ENCODE measurements around the gene PRR20B. TPM values are rescaled to one million over a fixed set of nuclear protein-coding genes. Genes with fewer than 3 reads are reported as not detected.

The PRR20B gene
- total and polyA plus RNA-seq, 2 of the 4 experiments (the other 2 are of a cell fraction) = not detected

- H3K18ac ChIP-seq (ENCODE audit: low read depth, low read length) = no peak overlapping the region
- in situ Hi-C loops (cut with MboI; ENCODE audit: low sequenced_read_pairs) (no loop called here), dilution Hi-C loops (cut with HindIII; ENCODE audit: low sequenced_read_pairs, unreplicated experiment) (no loop called here), intact Hi-C loops (cut with micrococcal nuclease) (no loop called here)
- H3K4me2 ChIP-seq (ENCODE audit: low read depth, low read length) = no peak overlapping the region
- no peak overlapping the region for H3K27ac ChIP-seq (ENCODE audit: insufficient read depth, low read length)
- no peak overlapping the region for H2BK15ac ChIP-seq (ENCODE audit: low read depth, low read length)
- no peak overlapping the region for H3K9ac ChIP-seq (ENCODE audit: low read depth, low read length)
- CTCF ChIA-PET = no interaction called here
- DNase-seq (no peak), ATAC-seq (ENCODE audit: low read depth) (no peak)
- H3K56ac ChIP-seq (ENCODE audit: extremely low read depth, insufficient read depth, low read length) = no peak overlapping the region
- no peak for TF ChIP-seq FOS (IDR thresholded peaks at IDR 0.05; ENCODE audit: low read depth, low read length)
- no peak for TF ChIP-seq POLR2A (IDR thresholded peaks at IDR 0.05; ENCODE audit: low read depth, low read length)
- TF ChIP-seq CEBPB (IDR thresholded peaks at IDR 0.05; ENCODE audit: low read depth, low read length) = no peak
- no peak for TF ChIP-seq RAD21 (IDR thresholded peaks at IDR 0.05; ENCODE audit: low read length)
- TF ChIP-seq SMC3 (IDR thresholded peaks at IDR 0.05; ENCODE audit: low read depth, low read length) = no peak
- no peak for TF ChIP-seq BHLHE40 (IDR thresholded peaks at IDR 0.05; ENCODE audit: low read depth, low read length)
- TF ChIP-seq MXI1 (IDR thresholded peaks at IDR 0.05; ENCODE audit: borderline replicate concordance, low read depth, low read length) = no peak
- no peak for TF ChIP-seq CHD1 (IDR thresholded peaks at IDR 0.05; ENCODE audit: low read depth, low read length)
- TF ChIP-seq RFX5 (IDR thresholded peaks at IDR 0.05; ENCODE audit: low read depth, low read length) = no peak
- no peak for TF ChIP-seq USF2 (IDR thresholded peaks at IDR 0.05; ENCODE audit: low read depth, low read length)
- no peak for TF ChIP-seq MAZ (IDR thresholded peaks at IDR 0.05; ENCODE audit: borderline replicate concordance, low read depth, low read length)
- TF ChIP-seq CTCF (conservative IDR thresholded peaks at IDR 0.05; ENCODE audit: low read depth, low read length) = no peak
- TF ChIP-seq NFE2L2 (IDR thresholded peaks at IDR 0.05; ENCODE audit: low read depth, low read length) = no peak
- TF ChIP-seq RCOR1 (IDR thresholded peaks at IDR 0.05; ENCODE audit: insufficient replicate concordance, low read length) = no peak
- TF ChIP-seq ELK1 (IDR thresholded peaks at IDR 0.05; ENCODE audit: borderline replicate concordance, low read depth, low read length) = no peak
- no peak for TF ChIP-seq MAFK (IDR thresholded peaks at IDR 0.05; ENCODE audit: low read depth, low read length)
- no peak overlapping the region for H3K4ac ChIP-seq (ENCODE audit: low read depth, low read length)
- H3K4me3 ChIP-seq (ENCODE audit: insufficient read depth, low read depth, low read length) = no peak overlapping the region
- H2AK9ac ChIP-seq (replicated peaks; ENCODE audit: low read depth, low read length, poor library complexity) = no peak overlapping the region
- H4K20me1 ChIP-seq (ENCODE audit: insufficient read depth, low read length) = no peaks in the 10 kb centered on the region
- WGBS, 2 experiments (ENCODE audit: extremely low coverage in 2 of 2, insufficient read length in 1 of 2) = no CpG with 5 or more reads among the region's 1 CpG
- H3K23ac ChIP-seq (ENCODE audit: low read depth, low read length) = no peak overlapping the region
- no peaks in the 10 kb centered on the region for H3K36me3 ChIP-seq (ENCODE audit: control insufficient read depth, insufficient read depth, low read length)
- peaks cover 8% of the 10 kb centered on the region for H3K9me3 ChIP-seq (ENCODE audit: control insufficient read depth, insufficient read depth, low read length)
- H2BK20ac ChIP-seq (ENCODE audit: low read depth, low read length) = no peak overlapping the region
- POLR2A ChIA-PET (ENCODE audit: unreplicated experiment) = no interaction called here
- BruUV-seq (replicated peaks) = no TSS peak
- H4K8ac ChIP-seq (ENCODE audit: low read depth in 2 of 2, low read length in 2 of 2) = no peak overlapping the region
- no peak overlapping the region for H2BK5ac ChIP-seq (ENCODE audit: low read depth, low read length, poor library complexity, severe bottlenecking)
- no peak overlapping the region for H4K5ac ChIP-seq (ENCODE audit: low read depth, low read length)
- no peaks in the 10 kb centered on the region for H3K79me1 ChIP-seq (ENCODE audit: low read depth in 1 of 2, low read length in 2 of 2)
- no peaks in the 10 kb centered on the region for H3K4me1 ChIP-seq (ENCODE audit: control insufficient read depth, insufficient read depth, low read length)
- H3K9me1 ChIP-seq (ENCODE audit: insufficient read depth, low read length) = no peaks in the 10 kb centered on the region
- no peaks in the 10 kb centered on the region for H3K27me3 ChIP-seq (ENCODE audit: control insufficient read depth, insufficient read depth, low read length)
- no peak overlapping the region for H4K91ac ChIP-seq (ENCODE audit: insufficient read depth, low read depth, low read length)
- H2AFZ ChIP-seq (replicated peaks; ENCODE audit: low read length, poor library complexity) = no peak overlapping the region
- H2BK120ac ChIP-seq (ENCODE audit: low read depth, low read length) = no peak overlapping the region
- no peak overlapping the region for H3K14ac ChIP-seq (replicated peaks; ENCODE audit: low read depth, low read length)
- H2AK5ac ChIP-seq (ENCODE audit: low read depth, low read length) = no peak overlapping the region
Observed at GRCh38 chr13:57123681-57124080, 23.6 kb upstream of the PRR20B start.

All from IMR-90 (cell line).